Endometrium (tissue), 2 donors: ENCODE measurements around the gene CIC.

ENCODE experiments used
- FAIRE-seq: peaks from 2 replicates; lab custom pipeline; 2012; peaks lifted over from hg19 to GRCh38; lab: Jason Lieb, UNC
- donor health status: control.
- donor health status: control.

CIC gene

GRCh38 chr19:42288881-42289555 is 20.0 kb downstream of the CIC start:
- FAIRE-seq: no peak

- no peak for FAIRE-seq
Observed at GRCh38 chr19:42289556-42290041, 20.5 kb downstream of the CIC start.

- FAIRE-seq: no peak
Observed at GRCh38 chr19:42290136-42290522, 21.1 kb downstream of the CIC start.

GRCh38 chr19:42290523-42291434 is 21.7 kb downstream of the CIC start:
- FAIRE-seq: no peak

GRCh38 chr19:42291435-42291810 is 22.4 kb downstream of the CIC start:
- no peak for FAIRE-seq

- no peak for FAIRE-seq
Observed at GRCh38 chr19:42292042-42292960, 23.2 kb downstream of the CIC start.

- no peak for FAIRE-seq
Observed at GRCh38 chr19:42292963-42293362, 23.9 kb downstream of the CIC start.

- no peak for FAIRE-seq
Observed at GRCh38 chr19:42293540-42293939, 24.5 kb downstream of the CIC start.

- no peak for FAIRE-seq
Observed at GRCh38 chr19:42293948-42294347, 24.9 kb downstream of the CIC start.

- FAIRE-seq: no peak
Observed at GRCh38 chr19:42294471-42295137, 25.6 kb downstream of the CIC start.

- no peak for FAIRE-seq
Observed at GRCh38 chr19:42295342-42295741, 26.3 kb downstream of the CIC start.

- no peak for FAIRE-seq
Observed at GRCh38 chr19:42295831-42296525, 26.9 kb downstream of the CIC start.

GRCh38 chr19:42297039-42297438 is 28.0 kb downstream of the CIC start:
- no peak for FAIRE-seq

GRCh38 chr19:42301646-42302203 is 32.7 kb downstream of the CIC start, which contains the start of gene PRR19:
Gene PRR19 (plus strand): TSS chr19:42302132. CDS start chr19:42309585, 7,453 bp downstream.
- FAIRE-seq: no peak

GRCh38 chr19:42303101-42303464 is 34.0 kb downstream of the CIC start:
- no peak for FAIRE-seq

GRCh38 chr19:42303876-42304275 is 34.8 kb downstream of the CIC start:
- no peak for FAIRE-seq

GRCh38 chr19:42306646-42307045 is 37.6 kb downstream of the CIC start:
- no peak for FAIRE-seq

GRCh38 chr19:42309686-42310085 is 40.6 kb downstream of the CIC start:
- FAIRE-seq: no peak

GRCh38 chr19:42311657-42312056 is 42.6 kb downstream of the CIC start:
- FAIRE-seq: no peak

- no peak for FAIRE-seq
Observed at GRCh38 chr19:42312370-42312769, 43.3 kb downstream of the CIC start.
